H1 (cell line): Measurements from ENCODE around the gene ADGRL3. TPM values are rescaled to one million over a fixed set of nuclear protein-coding genes. Genes with fewer than 3 reads are reported as not detected.

Experiments
- CHD2 ChIP-seq: IDR thresholded peaks from 2 replicates; pipeline ENCODE4 v1.6.1; 2012; ENCODE audit warnings: low read length, improper control_type of control experiment
- EZH2 ChIP-seq: fragments of 200-600 bp; sonication (generic); IDR thresholded peaks from 2 replicates; pipeline ENCODE4 v1.7.1; 2012; ENCODE audit warnings: low read depth, mild to moderate bottlenecking, moderate library complexity, low read length, inconsistent platforms; ENCODE audit not compliant: severe bottlenecking
- FOSL1 ChIP-seq: IDR thresholded peaks from 2 replicates; pipeline ENCODE4 v1.6.1; 2011; ENCODE audit warnings: mild to moderate bottlenecking, low read depth, low read length, moderate library complexity; ENCODE audit not compliant: insufficient read depth
- RAD21 ChIP-seq, 2 experiments: IDR thresholded peaks in 1 of 2; conservative IDR thresholded peaks in 1 of 2; 2 replicates each; pipeline ENCODE4 v1.6.1; 2011; ENCODE audit warnings: low read depth in 2 of 2, low read length in 2 of 2, improper control_type of control experiment in 1 of 2, inconsistent platforms in 1 of 2, mild to moderate bottlenecking in 1 of 2, moderate library complexity in 1 of 2
- RNF2 ChIP-seq: fragments of 200-900, 300-1000 bp; sonication (generic); IDR thresholded peaks from 2 replicates; pipeline ENCODE4 v1.7.1; 2016; ENCODE audit warnings: borderline replicate concordance, low read depth, mild to moderate bottlenecking, antibody characterized with exemption, low read length; ENCODE audit not compliant: poor library complexity, severe bottlenecking; ENCODE audit errors: missing control alignments
- SAP30 ChIP-seq: fragments of 300-600 bp; sonication (generic); IDR thresholded peaks from 2 replicates; pipeline ENCODE4 v1.7.1; 2012; ENCODE audit warnings: low read length, moderate library complexity, mild to moderate bottlenecking, inconsistent platforms; ENCODE audit not compliant: insufficient read depth, insufficient replicate concordance
- polyA plus RNA-seq, 7 experiments: library from polyadenylated mRNA; depleted of rRNA in 3 of 7; stranded (reverse) in 5 of 7; unstranded in 2 of 7; fragments of >200 nt in 5 of 7; fragments of 200-250 nt in 2 of 7; gene quantifications; 1 replicate in 5 of 7; 2 replicates in 1 of 7; 4 replicates in 1 of 7; pipeline versions ENCODE4 v1.2.1 to v1.2.3, GENCODE V29; 2011 to 2013; ENCODE audit warnings: missing spikeins in 2 of 7, mixed read lengths in 2 of 7
- total RNA-seq: library from RNA; stranded (reverse); fragmentation: NEBNext Ultra II Directional; extraction: Animal tissue kit (Norgen Biotek cat#: 25700); gene quantifications from 2 replicates; pipeline ENCODE4 v1.2.1, GENCODE V29; 2021
- TF ChIP-seq, protein P1 (sequence below): fragments of 300-600 bp; sonication (generic); IDR thresholded peaks from 2 replicates; pipeline ENCODE4 v1.7.1; 2012; ENCODE audit warnings: low read length, moderate library complexity, mild to moderate bottlenecking, inconsistent platforms; ENCODE audit not compliant: insufficient replicate concordance
- TF ChIP-seq, protein P2 (sequence below): IDR thresholded peaks from 2 replicates; pipeline ENCODE4 v1.6.1; 2012; ENCODE audit warnings: inconsistent platforms

The ADGRL3 gene
- total and polyA plus RNA-seq, 2 of the 8 experiments (the other 6 are each of a cell fraction or from before 2014, with no cell fraction given), result 6.6 to 13.0 TPM

DNA sequence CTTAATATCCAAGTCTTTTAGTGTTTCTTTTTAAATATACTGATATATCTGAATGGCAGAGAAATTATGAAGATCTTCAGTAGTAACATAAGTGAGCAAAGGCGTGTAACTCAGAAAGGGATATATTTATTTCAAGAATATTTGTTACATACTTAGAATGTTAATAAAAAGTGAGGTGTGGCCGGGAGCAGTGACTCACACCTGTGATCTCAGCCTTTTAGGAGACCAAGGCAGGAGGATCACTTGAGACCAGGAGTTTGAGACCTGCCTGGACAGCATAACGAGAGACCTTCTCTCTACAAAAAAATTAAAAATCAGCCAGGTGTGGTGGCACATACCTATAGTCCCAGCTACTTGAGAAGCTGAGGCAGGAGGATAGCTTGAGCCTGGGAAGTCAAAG is 651.0 kb downstream of the ADGRL3 start (continued):
- TF ChIP-seq, protein P1, sequence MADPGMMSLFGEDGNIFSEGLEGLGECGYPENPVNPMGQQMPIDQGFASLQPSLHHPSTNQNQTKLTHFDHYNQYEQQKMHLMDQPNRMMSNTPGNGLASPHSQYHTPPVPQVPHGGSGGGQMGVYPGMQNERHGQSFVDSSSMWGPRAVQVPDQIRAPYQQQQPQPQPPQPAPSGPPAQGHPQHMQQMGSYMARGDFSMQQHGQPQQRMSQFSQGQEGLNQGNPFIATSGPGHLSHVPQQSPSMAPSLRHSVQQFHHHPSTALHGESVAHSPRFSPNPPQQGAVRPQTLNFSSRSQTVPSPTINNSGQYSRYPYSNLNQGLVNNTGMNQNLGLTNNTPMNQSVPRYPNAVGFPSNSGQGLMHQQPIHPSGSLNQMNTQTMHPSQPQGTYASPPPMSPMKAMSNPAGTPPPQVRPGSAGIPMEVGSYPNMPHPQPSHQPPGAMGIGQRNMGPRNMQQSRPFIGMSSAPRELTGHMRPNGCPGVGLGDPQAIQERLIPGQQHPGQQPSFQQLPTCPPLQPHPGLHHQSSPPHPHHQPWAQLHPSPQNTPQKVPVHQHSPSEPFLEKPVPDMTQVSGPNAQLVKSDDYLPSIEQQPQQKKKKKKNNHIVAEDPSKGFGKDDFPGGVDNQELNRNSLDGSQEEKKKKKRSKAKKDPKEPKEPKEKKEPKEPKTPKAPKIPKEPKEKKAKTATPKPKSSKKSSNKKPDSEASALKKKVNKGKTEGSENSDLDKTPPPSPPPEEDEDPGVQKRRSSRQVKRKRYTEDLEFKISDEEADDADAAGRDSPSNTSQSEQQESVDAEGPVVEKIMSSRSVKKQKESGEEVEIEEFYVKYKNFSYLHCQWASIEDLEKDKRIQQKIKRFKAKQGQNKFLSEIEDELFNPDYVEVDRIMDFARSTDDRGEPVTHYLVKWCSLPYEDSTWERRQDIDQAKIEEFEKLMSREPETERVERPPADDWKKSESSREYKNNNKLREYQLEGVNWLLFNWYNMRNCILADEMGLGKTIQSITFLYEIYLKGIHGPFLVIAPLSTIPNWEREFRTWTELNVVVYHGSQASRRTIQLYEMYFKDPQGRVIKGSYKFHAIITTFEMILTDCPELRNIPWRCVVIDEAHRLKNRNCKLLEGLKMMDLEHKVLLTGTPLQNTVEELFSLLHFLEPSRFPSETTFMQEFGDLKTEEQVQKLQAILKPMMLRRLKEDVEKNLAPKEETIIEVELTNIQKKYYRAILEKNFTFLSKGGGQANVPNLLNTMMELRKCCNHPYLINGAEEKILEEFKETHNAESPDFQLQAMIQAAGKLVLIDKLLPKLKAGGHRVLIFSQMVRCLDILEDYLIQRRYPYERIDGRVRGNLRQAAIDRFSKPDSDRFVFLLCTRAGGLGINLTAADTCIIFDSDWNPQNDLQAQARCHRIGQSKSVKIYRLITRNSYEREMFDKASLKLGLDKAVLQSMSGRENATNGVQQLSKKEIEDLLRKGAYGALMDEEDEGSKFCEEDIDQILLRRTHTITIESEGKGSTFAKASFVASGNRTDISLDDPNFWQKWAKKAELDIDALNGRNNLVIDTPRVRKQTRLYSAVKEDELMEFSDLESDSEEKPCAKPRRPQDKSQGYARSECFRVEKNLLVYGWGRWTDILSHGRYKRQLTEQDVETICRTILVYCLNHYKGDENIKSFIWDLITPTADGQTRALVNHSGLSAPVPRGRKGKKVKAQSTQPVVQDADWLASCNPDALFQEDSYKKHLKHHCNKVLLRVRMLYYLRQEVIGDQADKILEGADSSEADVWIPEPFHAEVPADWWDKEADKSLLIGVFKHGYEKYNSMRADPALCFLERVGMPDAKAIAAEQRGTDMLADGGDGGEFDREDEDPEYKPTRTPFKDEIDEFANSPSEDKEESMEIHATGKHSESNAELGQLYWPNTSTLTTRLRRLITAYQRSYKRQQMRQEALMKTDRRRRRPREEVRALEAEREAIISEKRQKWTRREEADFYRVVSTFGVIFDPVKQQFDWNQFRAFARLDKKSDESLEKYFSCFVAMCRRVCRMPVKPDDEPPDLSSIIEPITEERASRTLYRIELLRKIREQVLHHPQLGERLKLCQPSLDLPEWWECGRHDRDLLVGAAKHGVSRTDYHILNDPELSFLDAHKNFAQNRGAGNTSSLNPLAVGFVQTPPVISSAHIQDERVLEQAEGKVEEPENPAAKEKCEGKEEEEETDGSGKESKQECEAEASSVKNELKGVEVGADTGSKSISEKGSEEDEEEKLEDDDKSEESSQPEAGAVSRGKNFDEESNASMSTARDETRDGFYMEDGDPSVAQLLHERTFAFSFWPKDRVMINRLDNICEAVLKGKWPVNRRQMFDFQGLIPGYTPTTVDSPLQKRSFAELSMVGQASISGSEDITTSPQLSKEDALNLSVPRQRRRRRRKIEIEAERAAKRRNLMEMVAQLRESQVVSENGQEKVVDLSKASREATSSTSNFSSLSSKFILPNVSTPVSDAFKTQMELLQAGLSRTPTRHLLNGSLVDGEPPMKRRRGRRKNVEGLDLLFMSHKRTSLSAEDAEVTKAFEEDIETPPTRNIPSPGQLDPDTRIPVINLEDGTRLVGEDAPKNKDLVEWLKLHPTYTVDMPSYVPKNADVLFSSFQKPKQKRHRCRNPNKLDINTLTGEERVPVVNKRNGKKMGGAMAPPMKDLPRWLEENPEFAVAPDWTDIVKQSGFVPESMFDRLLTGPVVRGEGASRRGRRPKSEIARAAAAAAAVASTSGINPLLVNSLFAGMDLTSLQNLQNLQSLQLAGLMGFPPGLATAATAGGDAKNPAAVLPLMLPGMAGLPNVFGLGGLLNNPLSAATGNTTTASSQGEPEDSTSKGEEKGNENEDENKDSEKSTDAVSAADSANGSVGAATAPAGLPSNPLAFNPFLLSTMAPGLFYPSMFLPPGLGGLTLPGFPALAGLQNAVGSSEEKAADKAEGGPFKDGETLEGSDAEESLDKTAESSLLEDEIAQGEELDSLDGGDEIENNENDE, result no peak
- TF ChIP-seq EZH2 (no peak), SAP30 (no peak), FOSL1 (no peak), CHD2 (no peak), RAD21 (IDR thresholded peaks at IDR 0.05 in 1 of 2, conservative IDR thresholded peaks at IDR 0.05 in 1 of 2; ENCODE audit: low read depth in 2 of 2, low read length in 2 of 2) (no peak), RNF2 (no peak)
- TF ChIP-seq, protein P2, sequence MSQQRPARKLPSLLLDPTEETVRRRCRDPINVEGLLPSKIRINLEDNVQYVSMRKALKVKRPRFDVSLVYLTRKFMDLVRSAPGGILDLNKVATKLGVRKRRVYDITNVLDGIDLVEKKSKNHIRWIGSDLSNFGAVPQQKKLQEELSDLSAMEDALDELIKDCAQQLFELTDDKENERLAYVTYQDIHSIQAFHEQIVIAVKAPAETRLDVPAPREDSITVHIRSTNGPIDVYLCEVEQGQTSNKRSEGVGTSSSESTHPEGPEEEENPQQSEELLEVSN, result no peak
